Fibroblast of skin of scalp (primary cell): ENCODE results near the gene SOST.

Experiments used
- DNase-seq: peaks from one replicate; pipeline ENCODE4 v3.0.0-alpha.2; 2013

Gene SOST

GRCh38 chr17:43740541-43740940, 18.1 kb downstream of the SOST start:
- DNase-seq = peak; percentile 80

- DNase-seq = no peak
Observed at GRCh38 chr17:43737722-43738121, 20.9 kb downstream of the SOST start.

GRCh38 chr17:43736389-43736788, 22.2 kb downstream of the SOST start:
- DNase-seq = no peak

- peak; percentile 89 for DNase-seq
Observed at GRCh38 chr17:43734376-43734775, 24.2 kb downstream of the SOST start.

GRCh38 chr17:43733956-43734355, 24.6 kb downstream of the SOST start:
- DNase-seq = no peak

- DNase-seq = peak; percentile 88
Observed at GRCh38 chr17:43732958-43733357, 25.6 kb downstream of the SOST start.

GRCh38 chr17:43728081-43728480, 30.5 kb downstream of the SOST start:
- DNase-seq = no peak

GRCh38 chr17:43723697-43724359, 34.8 kb downstream of the SOST start:
- peak; percentile 87 for DNase-seq

GRCh38 chr17:43722870-43723665, 35.5 kb downstream of the SOST start:
- no peak for DNase-seq

- no peak for DNase-seq
Observed at GRCh38 chr17:43722269-43722619, 36.3 kb downstream of the SOST start.

- DNase-seq = peak; percentile 52
Observed at GRCh38 chr17:43721537-43722268, 36.9 kb downstream of the SOST start.

GRCh38 chr17:43720311-43721060, 38.1 kb downstream of the SOST start:
- DNase-seq = peak; percentile 74

- DNase-seq = no peak
Observed at GRCh38 chr17:43719578-43719977, 39.0 kb downstream of the SOST start.

GRCh38 chr17:43718544-43718943, 40.0 kb downstream of the SOST start:
- no peak for DNase-seq

- no peak for DNase-seq
Observed at GRCh38 chr17:43717913-43718312, 40.7 kb downstream of the SOST start.

GRCh38 chr17:43714465-43715149, 44.0 kb downstream of the SOST start:
- peak; percentile 30 for DNase-seq

- no peak for DNase-seq
Observed at GRCh38 chr17:43713494-43714162, 45.0 kb downstream of the SOST start.

- no peak for DNase-seq
Observed at GRCh38 chr17:43712397-43712796, 46.2 kb downstream of the SOST start.

- no peak for DNase-seq
Observed at GRCh38 chr17:43710101-43710500, 48.5 kb downstream of the SOST start.

- no peak for DNase-seq
Observed at GRCh38 chr17:43709210-43709609, 49.4 kb downstream of the SOST start.

GRCh38 chr17:43707184-43707583, 51.4 kb downstream of the SOST start:
- no peak for DNase-seq

GRCh38 chr17:43706235-43706634, 52.4 kb downstream of the SOST start:
- no peak for DNase-seq
